Fibroblast of lung (primary cell): Measurements from ENCODE around the gene CSNK1E. TPM values are rescaled to one million over a fixed set of nuclear protein-coding genes. Genes with fewer than 3 reads are reported as not detected.

Experiments
- DNase-seq, 2 donors: peaks; one replicate each; pipeline versions ENCODE4 v3.0.0 to v3.0.0-alpha.2; 2010; ENCODE audit warnings: low read depth in 2 of 2
- H2AFZ ChIP-seq: 2 replicates; pipeline ENCODE4 v1.5.1; 2012; ENCODE audit warnings: low read length, control low read depth, inconsistent platforms
- H3K27ac ChIP-seq: 2 replicates; pipeline ENCODE4 v1.5.1; 2011; ENCODE audit warnings: low read length, control low read depth; ENCODE audit not compliant: insufficient read depth
- H3K27me3 ChIP-seq: 2 replicates; pipeline ENCODE4 v1.5.1; 2011; ENCODE audit warnings: mild to moderate bottlenecking, low read length; ENCODE audit not compliant: control insufficient read depth, insufficient read depth
- H3K36me3 ChIP-seq: 2 replicates; pipeline ENCODE4 v1.5.1; 2011; ENCODE audit warnings: low read length; ENCODE audit not compliant: control insufficient read depth, insufficient read depth
- H3K4me1 ChIP-seq: 2 replicates; pipeline ENCODE4 v1.5.1; 2011; ENCODE audit warnings: low read length; ENCODE audit not compliant: control insufficient read depth, insufficient read depth; ENCODE audit errors: extremely low read depth
- H3K4me2 ChIP-seq: 2 replicates; pipeline ENCODE4 v1.5.1; 2011; ENCODE audit warnings: low read length, control low read depth; ENCODE audit not compliant: insufficient read depth; ENCODE audit errors: extremely low read depth
- H3K4me3 ChIP-seq, 4 experiments: fragments of 200-600 bp in 1 of 4; sonication (generic) in 1 of 4; replicated peaks in 1 of 4; 2 replicates each; pipeline ENCODE4 v1.5.1; 2011 to 2016; ENCODE audit warnings: low read length in 4 of 4, low read depth in 3 of 4, mild to moderate bottlenecking in 3 of 4, control low read depth in 2 of 4, inconsistent platforms in 1 of 4, mixed read lengths in 1 of 4; ENCODE audit not compliant: insufficient read depth in 1 of 4; ENCODE audit errors: control extremely low read depth in 1 of 4
- H3K79me2 ChIP-seq: 2 replicates; pipeline ENCODE4 v1.5.1; 2012; ENCODE audit warnings: mild to moderate bottlenecking, low read length, inconsistent platforms; ENCODE audit not compliant: control insufficient read depth, insufficient read depth
- H3K9ac ChIP-seq: 2 replicates; pipeline ENCODE4 v1.5.1; 2011; ENCODE audit warnings: mild to moderate bottlenecking, low read length, control low read depth; ENCODE audit not compliant: insufficient read depth
- H3K9me3 ChIP-seq: 2 replicates; pipeline ENCODE4 v1.5.1; 2012; ENCODE audit warnings: low read depth, low read length; ENCODE audit not compliant: control insufficient read depth, insufficient read depth
- H4K20me1 ChIP-seq: 2 replicates; pipeline ENCODE4 v1.5.1; 2011; ENCODE audit warnings: low read length; ENCODE audit not compliant: control insufficient read depth, insufficient read depth; ENCODE audit errors: extremely low read depth
- CTCF ChIP-seq, 2 donors: IDR thresholded peaks in 1 of 2; conservative IDR thresholded peaks in 1 of 2; 1 replicate in 1 of 2; 2 replicates in 1 of 2; pipeline ENCODE4 v1.5.1; 2011 to 2012; ENCODE audit warnings: low read length in 2 of 2, control low read depth in 1 of 2, inconsistent platforms in 1 of 2, low read depth in 1 of 2, mild to moderate bottlenecking in 1 of 2
- EZH2 ChIP-seq: IDR thresholded peaks from 2 replicates; pipeline ENCODE4 v1.5.1; 2012; ENCODE audit warnings: low read length, control low read depth, mild to moderate bottlenecking; ENCODE audit errors: missing control alignments
- polyA plus RNA-seq, 2 donors: library from polyadenylated mRNA; depleted of rRNA in 1 of 2; stranded (reverse) in 1 of 2; unstranded in 1 of 2; fragments of >200 nt; gene quantifications; 2 replicates each; pipeline ENCODE4 v1.2.1, GENCODE V29; 2011 to 2012; ENCODE audit warnings: missing spikeins in 1 of 2
- total RNA-seq: library from RNA; depleted of rRNA; stranded (reverse); fragments of >200 nt; gene quantifications from 2 replicates; pipeline ENCODE4 v1.2.1, GENCODE V29; 2014

CSNK1E gene
- total and polyA plus RNA-seq, 2 donors (not counting 1 experiment from before 2014, with no cell fraction given), result 99.3 to 121 TPM

GRCh38 chr22:38299770-38300102 is 17.5 kb downstream of the CSNK1E start:
- H3K4me2 ChIP-seq, result no peak overlapping the region
- peaks cover 9% of the 10 kb centered on the region for H3K4me1 ChIP-seq
- H3K79me2 ChIP-seq, result peaks cover 68% of the 10 kb centered on the region
- H3K9me3 ChIP-seq, result no peaks in the 10 kb centered on the region
- no peaks in the 10 kb centered on the region for H3K27me3 ChIP-seq
- TF ChIP-seq CTCF (conservative IDR thresholded peaks at IDR 0.05 in 1 of 2, IDR thresholded peaks at IDR 0.05 in 1 of 2; ENCODE audit: low read depth in 1 of 2, low read length in 2 of 2) (no peak), EZH2 (no peak)
- no peak overlapping the region for H2AFZ ChIP-seq
- no peak overlapping the region for H3K4me3 ChIP-seq
- DNase-seq, result no peak
- no peak overlapping the region for H3K27ac ChIP-seq
- H3K36me3 ChIP-seq, result peaks cover 69% of the 10 kb centered on the region
- peaks cover 7% of the 10 kb centered on the region for H4K20me1 ChIP-seq
- H3K9ac ChIP-seq, result no peak overlapping the region

DNA sequence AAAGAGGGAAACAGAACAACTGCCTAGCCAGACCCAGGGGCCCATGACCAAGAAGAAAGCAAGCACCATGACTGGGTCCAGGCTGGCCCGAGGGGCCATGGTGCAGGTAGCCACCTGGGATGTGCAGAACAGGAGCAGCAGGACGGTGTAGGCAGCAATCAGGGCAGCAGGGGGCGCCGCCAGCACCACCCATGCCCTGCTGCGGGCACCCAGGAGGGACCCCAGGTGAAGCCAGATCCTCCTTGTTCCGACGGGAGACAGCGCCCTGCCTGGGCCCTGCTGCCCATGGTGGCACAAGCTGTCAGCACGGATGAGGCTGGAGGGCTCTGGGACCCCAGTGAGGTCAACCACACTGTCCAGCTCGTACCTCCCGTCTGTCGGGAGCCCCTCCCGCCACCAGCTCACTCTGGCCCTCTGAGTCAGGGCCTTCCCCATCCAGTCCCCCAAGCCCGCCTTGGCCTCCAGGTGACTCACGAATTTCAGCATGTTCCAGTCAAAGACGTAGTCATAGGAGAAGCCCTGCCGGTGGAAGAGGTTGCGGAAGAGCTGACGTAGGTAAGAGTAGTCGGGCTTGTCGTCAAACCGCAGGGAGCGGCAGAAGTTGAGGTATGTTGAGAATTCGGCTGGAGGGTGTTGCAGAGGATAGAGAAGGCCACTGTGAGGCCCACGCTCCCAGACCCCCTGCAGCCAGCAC is 18.8 kb downstream of the CSNK1E start:
- H3K4me1 ChIP-seq, result peaks cover 1% of the 10 kb centered on the region
- peak overlapping the region; percentile 10 for H3K27ac ChIP-seq
- no peaks in the 10 kb centered on the region for H3K27me3 ChIP-seq
- H3K36me3 ChIP-seq, result peaks cover 73% of the 10 kb centered on the region
- no peak overlapping the region for H3K9ac ChIP-seq
- TF ChIP-seq EZH2 (no peak), CTCF (conservative IDR thresholded peaks at IDR 0.05 in 1 of 2, IDR thresholded peaks at IDR 0.05 in 1 of 2; ENCODE audit: low read depth in 1 of 2, low read length in 2 of 2) (peak; percentile 26 to 46)
- peak; percentile 95 to 100 for DNase-seq
- H3K79me2 ChIP-seq, result peaks cover 55% of the 10 kb centered on the region
- H4K20me1 ChIP-seq, result no peaks in the 10 kb centered on the region
- H3K4me3 ChIP-seq, result no peak overlapping the region
- H3K4me2 ChIP-seq, result no peak overlapping the region
- no peaks in the 10 kb centered on the region for H3K9me3 ChIP-seq
- no peak overlapping the region for H2AFZ ChIP-seq

DNA sequence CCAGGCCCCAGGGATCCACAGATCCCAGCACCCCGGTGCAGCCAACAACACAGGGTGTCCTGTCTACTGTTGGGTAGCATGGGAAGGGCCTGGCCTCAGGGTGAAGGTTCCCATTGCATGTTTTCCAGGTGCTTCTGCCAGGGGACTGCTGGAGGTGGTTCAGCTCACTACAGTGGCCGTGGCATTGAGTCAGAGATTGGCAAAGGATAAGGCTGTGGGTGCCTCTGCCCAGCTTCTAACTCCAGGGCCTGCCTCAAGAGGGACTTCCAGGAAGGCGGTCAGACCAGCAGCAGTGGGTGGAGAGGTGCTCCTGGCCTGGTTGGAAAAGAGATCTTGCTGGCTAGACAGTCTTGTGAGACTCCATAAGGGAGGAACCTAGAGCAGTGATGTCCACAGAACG is 20.9 kb downstream of the CSNK1E start:
- peaks cover 12% of the 10 kb centered on the region for H3K4me1 ChIP-seq
- H3K9me3 ChIP-seq, result no peaks in the 10 kb centered on the region
- TF ChIP-seq EZH2, result no peak
- peaks cover 65% of the 10 kb centered on the region for H3K36me3 ChIP-seq
- H4K20me1 ChIP-seq, result no peaks in the 10 kb centered on the region
- no peak for DNase-seq
- no peak overlapping the region for H2AFZ ChIP-seq
- no peak overlapping the region for H3K4me3 ChIP-seq
- no peak overlapping the region for H3K27ac ChIP-seq
- H3K9ac ChIP-seq, result no peak overlapping the region
- H3K27me3 ChIP-seq, result no peaks in the 10 kb centered on the region
- peaks cover 34% of the 10 kb centered on the region for H3K79me2 ChIP-seq
- no peak overlapping the region for H3K4me2 ChIP-seq
